ENCODE results near the gene CLMN. TPM values are rescaled to one million over a fixed set of nuclear protein-coding genes. Genes with fewer than 3 reads are reported as not detected.

The CLMN gene
- total RNA-seq, 2 experiments from 2014 or later: 0.27 to 0.67 TPM

GRCh38 chr14:95250936-95251335 lies 68.8 kb downstream of the CLMN start:
- H3K9me3 ChIP-seq (ENCODE audit: control insufficient read depth in 1 of 2, insufficient read depth in 1 of 2, low read length in 2 of 2): no peaks in the 10 kb centered on the region
- ChIA-PET CTCF (no interaction called here), POLR2A (no interaction called here)
- no peak overlapping the region for H3K27ac ChIP-seq (ENCODE audit: low read depth in 1 of 2, low read length in 2 of 2)
- H3K36me3 ChIP-seq (ENCODE audit: insufficient read depth, low read length): no peaks in the 10 kb centered on the region
- intact Hi-C loops (cut with DNase I, micrococcal nuclease): no loop called here
- no peaks in the 10 kb centered on the region for H3K4me1 Mint-ChIP-seq (ENCODE audit: low read depth)
- H3K4me3 Mint-ChIP-seq: no peak overlapping the region
- H3K4me3 ChIP-seq (ENCODE audit: low read length): no peak overlapping the region
- no peaks in the 10 kb centered on the region for H3K27me3 ChIP-seq (ENCODE audit: control insufficient read depth in 1 of 2, insufficient read depth in 2 of 2, low read length in 2 of 2)
- DNase-seq (no peak), ATAC-seq (ENCODE audit: poor library complexity) (no peak)
- no peaks in the 10 kb centered on the region for H3K36me3 Mint-ChIP-seq (ENCODE audit: low read depth)
- TF ChIP-seq CTCF (IDR thresholded peaks at IDR 0.05): no peak
- H3K27me3 Mint-ChIP-seq: peaks cover 6% of the 10 kb centered on the region
- no peaks in the 10 kb centered on the region for H3K9me3 Mint-ChIP-seq
- no peaks in the 10 kb centered on the region for H3K4me1 ChIP-seq (ENCODE audit: insufficient read depth, low read length)
- no peak overlapping the region for H3K27ac Mint-ChIP-seq

- Histone ChIP-seq H3K4me3 (ENCODE audit: low read length) (no peak overlapping the region), H3K9me3 (ENCODE audit: control insufficient read depth in 1 of 2, insufficient read depth in 1 of 2, low read length in 2 of 2) (no peaks in the 10 kb centered on the region), H3K4me1 (ENCODE audit: insufficient read depth, low read length) (no peaks in the 10 kb centered on the region), H3K27ac (ENCODE audit: low read depth in 1 of 2, low read length in 2 of 2) (no peak overlapping the region), H3K36me3 (ENCODE audit: insufficient read depth, low read length) (no peaks in the 10 kb centered on the region), H3K27me3 (ENCODE audit: control insufficient read depth in 1 of 2, insufficient read depth in 2 of 2, low read length in 2 of 2) (no peaks in the 10 kb centered on the region)
- POLR2A ChIA-PET: no interaction called here
- Mint-ChIP-seq H3K27me3 (peaks cover 6% of the 10 kb centered on the region), H3K9me3 (no peaks in the 10 kb centered on the region), H3K36me3 (ENCODE audit: low read depth) (no peaks in the 10 kb centered on the region), H3K4me1 (ENCODE audit: low read depth) (no peaks in the 10 kb centered on the region), H3K27ac (no peak overlapping the region), H3K4me3 (no peak overlapping the region)
- ATAC-seq (ENCODE audit: poor library complexity) (no peak), DNase-seq (no peak)
- intact Hi-C loops (cut with DNase I, micrococcal nuclease): no loop called here
- CTCF ChIA-PET: no interaction called here
- no peak for TF ChIP-seq CTCF (IDR thresholded peaks at IDR 0.05)
Measured at GRCh38 chr14:95250140-95250769, 69.5 kb downstream of the CLMN start.

GRCh38 chr14:95248432-95248831 lies 71.3 kb downstream of the CLMN start:
- no peak for DNase-seq
- Histone ChIP-seq H3K4me1 (ENCODE audit: insufficient read depth, low read length) (no peaks in the 10 kb centered on the region), H3K9me3 (ENCODE audit: control insufficient read depth in 1 of 2, insufficient read depth in 1 of 2, low read length in 2 of 2) (no peaks in the 10 kb centered on the region), H3K4me3 (ENCODE audit: low read length) (no peak overlapping the region), H3K36me3 (ENCODE audit: insufficient read depth, low read length) (no peaks in the 10 kb centered on the region), H3K27me3 (ENCODE audit: control insufficient read depth in 1 of 2, insufficient read depth in 2 of 2, low read length in 2 of 2) (no peaks in the 10 kb centered on the region), H3K27ac (ENCODE audit: low read depth in 1 of 2, low read length in 2 of 2) (no peak overlapping the region)
- intact Hi-C loops (cut with DNase I, micrococcal nuclease): no loop called here
- TF ChIP-seq CTCF (IDR thresholded peaks at IDR 0.05): no peak
- no peak for ATAC-seq (ENCODE audit: poor library complexity)
- ChIA-PET CTCF (no interaction called here), POLR2A (no interaction called here)
- H3K27me3 Mint-ChIP-seq: peaks cover 6% of the 10 kb centered on the region
- H3K27ac Mint-ChIP-seq: no peak overlapping the region
- H3K4me3 Mint-ChIP-seq: no peak overlapping the region
- no peaks in the 10 kb centered on the region for H3K4me1 Mint-ChIP-seq (ENCODE audit: low read depth)
- no peaks in the 10 kb centered on the region for H3K36me3 Mint-ChIP-seq (ENCODE audit: low read depth)
- H3K9me3 Mint-ChIP-seq: no peaks in the 10 kb centered on the region
